GM18870 (cell line): Measurements from ENCODE around the gene MAGI1.
"Not testable (repeated sequence)": the region's sequence is repeated elsewhere in the genome, so short reads cannot be mapped to it uniquely, and the experiment has no call there.

Experiments
- ATAC-seq: cut with Tn5 transposase; IDR thresholded peaks from one replicate; pipeline ENCODE4 v1.9.1; 2021; ENCODE audit warnings: moderate library complexity; ENCODE audit not compliant: unreplicated experiment

The MAGI1 gene

DNA sequence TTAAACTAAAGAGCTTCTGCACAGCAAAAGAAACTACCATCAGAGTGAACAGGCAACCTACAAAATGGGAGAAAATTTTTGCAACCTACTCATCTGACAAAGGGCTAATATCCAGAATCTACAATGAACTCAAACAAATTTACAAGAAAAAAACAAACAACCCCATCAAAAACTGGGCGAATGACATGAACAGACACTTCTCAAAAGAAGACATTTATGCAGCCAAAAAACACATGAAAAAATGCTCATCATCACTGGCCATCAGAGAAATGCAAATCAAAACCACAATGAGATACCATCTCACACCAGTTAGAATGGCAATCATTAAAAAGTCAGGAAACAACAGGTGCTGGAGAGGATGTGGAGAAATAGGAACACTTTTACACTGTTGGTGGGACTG is 524.4 kb downstream of the MAGI1 start:
- ATAC-seq, result not testable (repeated sequence)

DNA sequence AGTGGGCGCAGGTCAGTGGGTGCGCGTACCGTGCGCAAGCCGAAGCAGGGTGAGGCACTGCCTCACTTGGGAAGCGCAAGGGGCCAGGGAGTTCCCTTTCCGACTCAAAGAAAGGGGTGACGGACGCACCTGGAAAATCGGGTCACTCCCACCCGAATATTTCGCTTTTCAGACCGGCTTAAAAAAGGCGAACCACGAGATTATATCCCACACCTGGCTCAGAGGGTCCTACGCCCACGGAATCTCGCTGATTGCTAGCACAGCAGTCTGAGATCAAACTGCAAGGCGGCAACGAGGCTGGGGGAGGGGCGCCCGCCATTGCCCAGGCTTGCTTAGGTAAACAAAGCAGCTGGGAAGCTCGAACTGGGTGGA is 529.3 kb downstream of the MAGI1 start:
- not testable (repeated sequence) for ATAC-seq

DNA sequence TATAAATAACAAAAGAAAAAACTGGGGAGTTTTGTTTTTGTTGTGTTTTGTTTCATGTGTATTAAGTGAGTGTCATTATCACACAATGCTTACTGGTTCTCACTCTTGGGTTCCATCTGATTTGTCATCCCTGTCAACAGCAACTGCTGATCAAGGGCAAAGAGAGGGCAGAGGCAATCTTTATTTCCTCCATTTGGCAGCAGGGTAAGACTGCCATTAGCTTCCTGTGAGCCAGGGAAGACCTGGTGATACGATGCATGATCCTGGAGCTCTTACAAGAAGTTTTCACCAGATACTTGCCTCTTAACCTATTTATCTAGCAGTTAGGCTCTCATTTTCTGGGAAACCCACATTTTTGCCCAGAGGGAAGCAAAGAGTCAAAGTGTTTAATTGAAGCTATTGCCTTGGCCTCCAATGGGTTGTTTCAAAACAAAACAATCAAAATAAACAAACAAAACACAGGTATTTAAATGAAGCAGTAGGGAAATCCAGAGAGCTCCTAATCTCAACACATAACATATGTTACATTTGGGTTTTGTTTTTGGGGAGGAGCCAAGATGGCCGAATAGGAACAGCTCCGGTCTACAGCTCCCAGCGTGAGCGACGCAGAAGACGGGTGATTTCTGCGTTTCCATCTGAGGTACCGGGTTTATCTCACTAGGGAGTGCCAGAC is 529.8 kb downstream of the MAGI1 start:
- ATAC-seq, result no peak

DNA sequence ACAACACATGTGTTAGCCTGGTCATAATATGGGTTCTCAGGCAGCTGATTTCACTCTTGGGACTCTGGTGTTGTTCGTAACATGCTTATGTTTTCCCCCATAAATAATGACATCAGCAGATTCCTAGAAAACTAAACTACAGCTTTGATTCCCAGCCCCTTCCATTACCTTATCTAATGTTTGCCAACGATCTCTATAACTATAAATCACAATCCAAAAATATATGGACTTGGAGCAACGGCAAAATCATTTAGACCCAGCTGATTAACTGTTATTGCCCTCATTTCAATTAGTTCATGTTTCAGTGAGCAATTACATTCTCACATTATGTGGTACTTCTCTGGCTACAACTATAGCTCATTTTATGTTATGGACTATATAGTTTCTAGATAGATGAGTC is 531.3 kb downstream of the MAGI1 start:
- ATAC-seq, result no peak

DNA sequence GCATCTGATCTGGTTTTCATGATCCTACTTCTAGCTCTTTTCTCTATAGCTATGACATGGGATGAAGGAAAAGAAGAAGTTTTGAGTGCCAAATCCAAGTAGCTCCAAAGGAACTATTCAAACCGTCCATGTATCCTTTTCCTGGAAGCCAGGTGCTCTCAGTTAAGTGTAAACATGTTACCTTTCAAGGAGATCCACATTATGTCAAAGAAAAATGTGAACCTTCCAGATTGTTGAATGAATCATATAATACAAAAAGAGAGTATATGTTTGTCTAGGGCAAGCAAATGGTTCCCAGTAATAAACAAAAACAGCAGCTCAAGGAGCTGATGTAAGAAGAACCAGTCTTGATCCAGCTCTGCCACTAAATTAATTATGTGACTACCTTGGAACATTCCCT is 534.9 kb downstream of the MAGI1 start:
- ATAC-seq, result no peak

DNA sequence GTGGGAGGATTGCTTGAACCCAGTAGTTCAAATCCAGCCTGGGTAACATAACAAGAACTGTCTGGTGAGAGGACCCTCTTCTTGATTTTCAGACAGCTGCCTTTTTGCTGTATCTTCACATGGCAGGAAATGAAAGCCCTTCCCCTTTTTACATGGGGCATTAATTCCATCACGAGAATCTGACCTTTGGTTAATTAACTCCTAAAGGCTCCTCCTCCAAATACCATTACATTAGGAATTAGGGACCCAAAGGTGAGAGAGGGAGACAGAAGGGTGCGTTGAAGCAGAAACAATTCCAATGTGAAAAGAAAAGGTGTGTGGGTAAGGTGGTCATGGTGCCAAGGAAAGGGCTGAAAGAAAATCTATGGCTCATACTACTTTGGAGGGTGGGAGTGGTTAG is 536.2 kb downstream of the MAGI1 start:
- ATAC-seq, result no peak

DNA sequence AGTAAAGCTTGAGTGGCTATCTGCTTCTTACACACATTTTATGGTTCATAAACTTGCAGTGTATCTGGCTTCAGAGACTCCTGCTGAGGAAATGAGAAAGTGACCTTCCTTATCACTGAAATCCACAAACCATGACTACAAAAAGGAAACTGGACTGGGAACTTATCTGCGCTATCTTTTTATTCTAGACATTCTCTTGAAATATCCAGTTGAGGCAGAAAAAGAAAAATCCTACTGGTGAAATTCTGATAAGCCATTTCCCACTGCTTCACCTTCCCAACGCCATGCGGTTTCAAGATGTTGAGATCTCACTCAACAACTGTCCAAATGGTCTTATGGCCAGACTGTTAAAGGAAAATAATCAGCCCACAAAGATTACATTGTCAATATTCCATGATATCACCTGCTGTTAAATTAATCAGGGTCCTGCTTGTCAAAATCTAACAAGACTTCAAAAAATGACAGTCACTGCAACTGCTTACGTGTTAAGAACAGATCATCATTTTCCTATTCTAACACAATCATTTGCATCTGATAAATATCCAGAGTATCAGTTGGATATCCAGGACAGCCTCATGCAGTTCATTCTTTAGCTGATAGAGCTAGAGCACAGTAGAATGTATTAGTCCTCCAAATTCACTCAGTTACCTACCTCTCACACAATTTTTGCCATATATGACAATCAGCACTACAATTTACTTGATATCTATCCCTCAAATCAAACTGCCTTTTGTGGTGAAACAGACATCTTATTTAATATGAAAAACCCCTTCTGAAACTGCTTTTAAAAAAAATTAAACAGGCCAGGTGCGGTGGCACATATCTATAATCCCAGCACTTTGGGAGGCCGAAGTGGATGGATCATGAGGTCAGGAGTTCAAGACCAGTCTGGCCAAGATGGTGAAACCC is 538.1 kb downstream of the MAGI1 start:
- ATAC-seq, result no peak

DNA sequence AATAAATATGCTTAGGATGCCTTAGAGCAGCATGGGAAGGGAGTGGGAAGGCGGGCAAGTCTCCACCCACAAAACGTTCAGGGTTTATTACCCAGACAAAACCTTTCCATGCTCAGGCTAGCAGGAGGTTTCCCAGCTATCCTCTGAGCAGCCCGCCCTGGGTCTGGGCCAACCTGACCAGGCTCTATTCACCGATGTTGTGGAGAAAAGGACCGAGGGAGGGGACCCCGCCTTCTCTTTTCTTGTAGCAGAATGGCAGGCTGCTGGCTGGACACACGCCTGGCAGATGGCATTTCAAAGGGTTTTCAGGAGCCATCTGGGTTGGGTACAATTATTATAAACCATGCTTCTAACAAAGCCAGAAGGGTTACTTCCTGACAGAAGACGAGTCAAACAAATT is 540.9 kb downstream of the MAGI1 start:
- no peak for ATAC-seq

DNA sequence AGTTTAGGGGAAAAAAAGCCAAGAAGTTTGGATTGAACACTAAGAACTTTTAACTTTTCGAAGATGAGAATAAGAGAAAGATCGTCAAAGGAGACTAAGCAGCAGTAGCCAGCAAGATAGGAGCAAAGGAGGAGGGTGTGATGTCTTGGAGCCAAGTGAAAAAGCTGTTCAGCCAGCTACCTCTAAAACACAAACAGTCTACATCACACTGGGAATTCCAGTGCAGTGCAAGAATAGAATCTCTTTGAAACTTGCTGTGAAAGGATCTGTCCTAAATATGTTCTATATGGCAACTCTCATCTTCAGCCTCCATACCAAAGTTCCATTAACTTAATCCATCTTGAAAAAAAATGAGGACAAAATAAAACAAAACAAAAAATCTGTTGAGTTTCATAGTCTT is 541.5 kb downstream of the MAGI1 start:
- no peak for ATAC-seq

DNA sequence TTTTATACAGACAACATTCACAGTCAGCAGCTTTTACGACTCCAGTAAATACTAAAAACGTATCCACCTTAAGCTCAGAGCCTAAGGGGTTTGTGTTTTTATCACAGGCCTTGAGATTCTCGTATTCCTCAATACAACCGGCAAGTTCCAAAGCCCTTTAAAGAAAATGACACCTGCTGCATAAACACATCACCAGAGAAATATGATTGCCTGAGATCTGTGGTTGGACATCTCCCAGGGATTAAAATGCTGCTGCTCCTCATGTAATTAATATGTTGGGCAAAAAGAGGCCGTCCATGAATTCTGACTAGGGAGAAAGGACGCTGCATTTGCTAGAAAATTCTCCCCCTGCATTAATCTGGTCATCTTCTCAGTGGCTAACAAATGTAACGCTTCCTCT is 544.8 kb downstream of the MAGI1 start:
- ATAC-seq, result no peak

DNA sequence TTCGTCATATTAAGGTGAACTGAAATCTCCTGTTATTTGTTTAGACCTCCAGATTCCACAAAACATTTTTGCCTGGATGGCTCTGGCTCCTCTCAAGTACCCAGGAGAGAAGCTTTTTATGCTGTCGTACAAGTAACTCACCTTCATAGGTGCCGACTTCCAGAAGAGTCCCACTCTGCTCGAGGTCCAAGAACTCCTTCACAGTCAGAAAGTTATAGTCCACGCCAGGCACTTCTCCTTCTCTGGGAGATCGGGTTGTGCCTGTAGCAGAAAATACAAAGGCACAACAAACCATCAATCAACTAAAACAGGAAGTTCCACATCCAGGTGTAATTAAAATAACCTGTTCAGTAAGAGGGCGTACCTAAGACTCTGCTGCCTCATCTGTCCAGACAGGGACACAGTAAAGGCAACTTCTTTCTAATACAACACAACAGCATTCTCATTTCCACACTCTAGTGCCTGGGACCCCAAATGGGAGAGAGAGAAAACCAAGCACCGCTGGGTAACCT is 545.3 kb downstream of the MAGI1 start:
- ATAC-seq, result no peak

DNA sequence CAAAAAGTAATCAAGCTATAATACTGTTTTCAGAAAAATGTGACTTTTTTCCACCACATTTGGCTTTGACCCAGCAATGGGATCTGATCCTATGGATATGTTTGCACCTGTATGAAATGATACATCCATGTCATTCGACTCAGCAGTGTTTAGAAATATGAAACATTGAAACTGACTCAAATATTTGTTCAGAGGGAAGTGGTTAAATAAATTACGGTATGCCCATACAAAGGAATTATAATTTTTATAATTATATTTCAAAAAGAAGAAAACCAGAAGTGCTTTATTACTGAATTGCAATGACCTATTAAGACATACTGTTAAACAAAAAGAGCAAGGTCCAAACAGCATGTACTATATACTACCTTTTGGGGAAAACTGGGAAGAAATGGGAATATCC is 546.5 kb downstream of the MAGI1 start:
- ATAC-seq, result no peak

DNA sequence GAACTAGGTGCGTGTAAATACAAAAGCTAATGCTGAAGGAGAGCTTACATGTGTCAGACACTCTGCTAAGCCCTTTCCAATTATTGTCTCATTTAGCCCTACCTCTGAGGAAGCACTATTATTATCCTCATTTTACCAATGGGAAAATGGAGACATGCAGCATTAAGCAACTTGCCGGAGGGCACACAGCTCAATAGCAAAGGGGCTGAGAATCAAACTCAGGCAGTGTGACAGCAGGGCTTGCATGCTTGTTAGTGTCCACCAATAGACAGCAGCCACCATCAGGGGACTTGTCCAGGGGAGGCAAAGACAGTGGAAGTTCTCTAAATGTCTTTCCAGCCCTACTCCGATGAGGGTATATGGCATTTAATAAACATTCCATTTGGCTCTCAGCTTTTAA is 548.6 kb downstream of the MAGI1 start:
- ATAC-seq, result no peak

DNA sequence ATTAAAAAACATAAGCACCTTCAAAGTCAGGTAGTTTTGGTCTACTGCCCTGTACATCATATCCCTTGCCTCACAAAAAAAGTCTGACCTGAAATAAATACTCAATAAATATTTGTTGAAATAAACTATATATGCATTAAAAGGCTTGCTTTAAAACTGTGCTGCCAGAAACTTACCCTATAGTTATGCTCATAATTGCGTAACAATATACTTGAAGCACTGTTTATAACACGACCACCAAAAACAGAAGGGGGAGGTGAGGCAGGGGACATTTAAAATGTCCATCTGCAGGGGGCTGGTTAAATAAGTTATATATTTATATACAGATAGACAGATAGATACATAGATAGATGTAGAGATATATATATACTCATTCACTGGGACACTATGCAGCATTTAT is 549.5 kb downstream of the MAGI1 start:
- ATAC-seq, result no peak

DNA sequence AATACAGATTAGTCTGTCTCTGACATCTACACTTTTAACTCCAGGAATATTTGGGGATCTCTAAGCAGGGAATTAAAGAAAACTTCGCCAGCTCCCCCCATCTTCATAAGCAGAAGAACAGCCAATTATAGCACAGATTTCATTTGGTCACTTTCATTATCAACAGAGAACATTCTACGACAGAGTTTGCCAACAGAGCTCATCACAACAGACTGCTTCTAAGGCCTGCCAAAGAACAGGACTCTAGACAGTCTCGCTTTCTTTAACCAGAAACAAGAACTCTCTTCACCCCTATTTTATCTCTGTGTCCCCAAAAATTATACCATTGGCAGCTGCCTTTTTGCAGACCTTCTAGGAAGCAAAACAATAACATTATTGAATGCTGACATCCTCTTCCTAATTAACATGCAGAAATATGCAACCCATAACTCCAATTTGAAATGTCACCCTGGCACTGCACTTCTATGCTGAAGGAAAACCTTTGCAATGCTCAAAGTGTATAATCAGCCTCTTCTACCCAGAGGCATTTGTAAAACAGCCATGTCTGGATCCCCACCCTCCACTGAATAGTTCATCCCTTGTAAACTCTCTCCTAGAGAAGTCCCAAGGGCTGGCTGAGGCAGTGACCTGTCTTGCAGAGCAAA is 552.8 kb downstream of the MAGI1 start:
- ATAC-seq, result no peak

DNA sequence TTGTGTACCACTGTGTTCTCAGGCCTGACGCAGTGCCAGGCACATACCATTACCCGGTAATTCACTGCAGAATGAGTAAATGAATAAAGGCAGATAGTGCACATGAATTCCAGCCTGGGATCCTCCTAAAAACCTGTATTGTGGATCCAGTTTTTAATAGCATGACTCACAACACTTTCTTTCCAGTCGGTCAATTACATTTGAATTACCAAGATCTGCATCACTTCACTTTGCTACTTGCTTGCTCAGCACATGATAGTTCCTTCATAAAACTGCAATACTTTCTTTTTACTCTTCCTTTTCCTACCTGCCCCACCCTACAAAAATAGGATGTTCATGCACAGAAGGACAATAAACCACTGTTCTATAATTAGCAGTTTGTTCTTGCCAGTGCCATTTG is 553.8 kb downstream of the MAGI1 start:
- no peak for ATAC-seq

DNA sequence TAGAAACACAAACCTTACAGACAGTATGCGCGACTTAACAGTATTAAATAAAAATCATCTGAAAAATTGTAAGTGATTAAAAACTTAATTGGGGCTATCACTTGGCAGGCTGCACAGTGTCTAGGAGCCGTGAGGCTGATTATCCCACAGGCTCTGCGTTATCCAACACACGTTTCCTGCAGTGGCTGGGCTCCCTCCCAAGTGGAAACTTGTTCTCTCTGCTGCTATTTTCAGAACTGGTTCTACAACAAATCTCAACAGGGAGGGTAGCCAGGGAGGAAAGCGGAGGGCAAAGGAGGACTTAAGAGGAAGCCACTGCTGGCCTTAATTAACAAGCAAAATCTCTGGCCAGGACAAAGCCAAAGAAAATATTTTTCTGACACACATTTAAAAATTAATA is 555.2 kb downstream of the MAGI1 start:
- ATAC-seq, result no peak

DNA sequence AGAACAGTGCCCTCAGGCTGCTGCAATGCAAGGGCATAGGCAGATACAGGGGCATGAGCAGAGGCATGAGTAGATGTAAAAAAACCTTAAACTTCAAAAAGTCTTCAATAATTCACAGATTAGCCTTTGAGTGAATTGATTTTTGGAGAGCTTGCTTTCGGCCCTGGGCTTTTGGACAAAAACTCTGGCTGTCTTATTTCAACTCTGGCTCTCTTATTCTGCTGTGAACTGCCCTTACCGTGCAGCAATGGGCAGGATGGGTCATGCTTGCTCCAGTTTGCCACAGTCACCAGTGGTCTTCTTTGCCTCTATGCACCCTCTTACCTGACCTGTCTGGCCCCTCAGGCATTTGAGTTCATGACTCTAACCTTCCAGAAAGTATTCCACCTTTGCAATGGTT is 555.7 kb downstream of the MAGI1 start:
- ATAC-seq, result no peak

DNA sequence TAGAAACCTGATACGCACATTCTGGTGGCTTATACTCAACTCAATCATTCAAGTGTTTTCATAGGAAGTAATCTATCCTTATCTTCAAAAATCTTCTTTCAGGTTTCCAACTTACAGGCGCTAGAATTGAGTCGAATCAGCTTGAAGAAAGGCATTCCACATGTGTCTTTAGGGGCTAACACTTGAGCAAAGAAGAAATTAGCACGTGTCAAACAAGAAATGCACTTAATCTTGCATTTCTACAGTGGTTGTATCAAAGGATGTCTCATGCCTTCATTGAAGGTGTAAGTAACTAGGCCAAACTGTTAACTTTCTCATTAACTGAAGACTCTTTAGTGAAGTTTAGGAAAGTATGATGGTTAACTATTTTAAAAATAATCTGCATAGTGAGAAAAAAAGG is 557.6 kb downstream of the MAGI1 start:
- no peak for ATAC-seq

DNA sequence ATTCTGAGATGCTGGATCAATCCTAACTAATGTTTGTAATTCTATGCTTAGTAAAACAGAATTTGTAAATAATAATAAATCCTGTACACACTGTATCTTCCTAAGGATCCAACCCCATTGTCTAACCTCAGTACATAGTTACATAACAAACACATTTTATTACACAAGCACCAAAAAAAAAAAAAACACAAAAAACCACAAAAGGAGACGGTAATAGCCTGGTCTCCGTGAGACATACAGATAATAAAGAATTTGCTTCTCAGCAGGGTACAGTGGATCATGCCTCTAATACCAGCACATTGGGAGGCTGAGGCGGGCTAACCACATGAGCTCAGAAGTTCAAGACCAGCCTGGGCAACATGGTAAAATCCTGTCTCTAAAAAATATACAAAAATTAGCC is 558.7 kb downstream of the MAGI1 start:
- ATAC-seq, result no peak

DNA sequence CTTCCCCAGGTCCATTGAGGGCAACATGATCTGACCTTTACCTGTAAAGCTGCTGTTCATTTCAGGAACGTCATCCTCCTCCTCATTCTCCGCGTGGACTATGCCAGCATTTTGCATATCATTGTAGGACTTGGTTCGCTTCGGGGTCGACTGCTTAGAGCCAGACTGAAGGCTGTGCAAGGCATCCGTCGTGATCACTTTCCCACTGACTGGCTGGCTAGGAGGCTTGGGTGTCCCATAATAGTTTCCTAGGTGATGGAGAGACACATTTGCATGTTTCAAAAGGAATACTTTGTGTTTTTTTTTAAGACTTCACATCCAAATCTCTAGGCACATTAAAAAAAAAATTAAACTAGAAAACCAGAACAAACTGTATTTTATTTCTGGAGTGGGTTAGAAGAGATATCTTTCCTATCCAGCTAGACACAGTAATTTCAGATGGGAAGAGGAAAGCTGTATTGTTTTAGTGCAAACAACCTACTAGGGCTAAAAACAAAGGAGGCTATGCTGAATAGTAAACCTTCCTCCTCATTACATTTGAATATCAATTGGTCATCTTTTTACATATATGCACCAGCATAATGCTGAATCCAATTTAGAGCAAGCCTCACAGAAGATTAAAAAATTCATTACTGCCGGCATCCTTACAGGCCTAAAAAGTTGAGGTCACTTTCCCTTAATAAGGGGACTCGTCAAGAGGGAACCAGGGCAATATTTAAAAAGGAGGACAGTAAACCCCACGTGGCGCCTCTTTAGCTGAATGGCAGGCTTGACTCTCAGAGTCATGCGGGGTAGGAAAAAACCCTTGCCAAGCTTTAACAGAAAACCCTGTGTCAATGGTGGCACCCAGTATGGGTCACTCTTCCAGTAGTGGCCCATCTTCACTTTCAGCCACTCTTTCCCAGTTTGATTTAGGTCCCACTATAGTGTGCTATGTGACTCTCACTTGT is 559.9 kb downstream of the MAGI1 start:
- no peak for ATAC-seq
